ENCODE data around the gene KDM4B. TPM values are rescaled to one million over a fixed set of nuclear protein-coding genes. Genes with fewer than 3 reads are reported as not detected.

Gene KDM4B
- total and polyA plus RNA-seq, 2 donors (not counting 1 experiment from before 2014, with no cell fraction given) = 75.5 to 205 TPM

- ChIA-PET POLR2A (interaction anchor here (0.6 kb wide), 1 partner anchor 10 kb away, joined by 11 read pairs; no protein-coding TSS in a partner anchor), CTCF (no interaction called here)
- Mint-ChIP-seq H3K27ac (no peak overlapping the region), H3K9me3 (ENCODE audit: insufficient read depth) (no peaks in the 10 kb centered on the region), H3K27me3 (peaks cover 5% of the 10 kb centered on the region), H3K4me3 (no peak overlapping the region), H3K4me1 (no peaks in the 10 kb centered on the region)
- H3K9me3 ChIP-seq (ENCODE audit: control extremely low read depth in 1 of 3, control insufficient read depth in 2 of 3, insufficient read depth in 1 of 3, low read length in 2 of 3) = peaks cover 0 to 7% (median 0%) of the 10 kb centered on the region in 3 donors
- H3K79me2 ChIP-seq (ENCODE audit: control insufficient read depth, insufficient read depth, low read length) = no peaks in the 10 kb centered on the region
- TF ChIP-seq, protein P1, sequence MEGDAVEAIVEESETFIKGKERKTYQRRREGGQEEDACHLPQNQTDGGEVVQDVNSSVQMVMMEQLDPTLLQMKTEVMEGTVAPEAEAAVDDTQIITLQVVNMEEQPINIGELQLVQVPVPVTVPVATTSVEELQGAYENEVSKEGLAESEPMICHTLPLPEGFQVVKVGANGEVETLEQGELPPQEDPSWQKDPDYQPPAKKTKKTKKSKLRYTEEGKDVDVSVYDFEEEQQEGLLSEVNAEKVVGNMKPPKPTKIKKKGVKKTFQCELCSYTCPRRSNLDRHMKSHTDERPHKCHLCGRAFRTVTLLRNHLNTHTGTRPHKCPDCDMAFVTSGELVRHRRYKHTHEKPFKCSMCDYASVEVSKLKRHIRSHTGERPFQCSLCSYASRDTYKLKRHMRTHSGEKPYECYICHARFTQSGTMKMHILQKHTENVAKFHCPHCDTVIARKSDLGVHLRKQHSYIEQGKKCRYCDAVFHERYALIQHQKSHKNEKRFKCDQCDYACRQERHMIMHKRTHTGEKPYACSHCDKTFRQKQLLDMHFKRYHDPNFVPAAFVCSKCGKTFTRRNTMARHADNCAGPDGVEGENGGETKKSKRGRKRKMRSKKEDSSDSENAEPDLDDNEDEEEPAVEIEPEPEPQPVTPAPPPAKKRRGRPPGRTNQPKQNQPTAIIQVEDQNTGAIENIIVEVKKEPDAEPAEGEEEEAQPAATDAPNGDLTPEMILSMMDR (IDR thresholded peaks at IDR 0.05) = no peak
- TF ChIP-seq EZH2 (IDR thresholded peaks at IDR 0.05; ENCODE audit: borderline replicate concordance, insufficient read depth, low read depth, low read length, poor library complexity, severe bottlenecking) = no peak
- no peaks in the 10 kb centered on the region for H3K27me3 ChIP-seq (replicated peaks in 1 of 4; ENCODE audit: control extremely low read depth in 1 of 4, control insufficient read depth in 3 of 4, insufficient read depth in 4 of 4, low read length in 3 of 4)
- no peaks in the 10 kb centered on the region for H3K4me1 ChIP-seq (ENCODE audit: control insufficient read depth in 2 of 2, insufficient read depth in 2 of 2, low read length in 2 of 2)
- ATAC-seq (ENCODE audit: low read depth) = no peak
- H3K9ac ChIP-seq (ENCODE audit: low read length) = no peak overlapping the region
- intact Hi-C loops (cut with micrococcal nuclease) = no loop called here
- DNase-seq = no peak
- H3K36me3 ChIP-seq (replicated peaks in 1 of 2; ENCODE audit: control extremely low read depth in 1 of 2, control insufficient read depth in 1 of 2, extremely low read depth in 1 of 2, insufficient read depth in 2 of 2, low read length in 1 of 2) = no peaks in the 10 kb centered on the region
- WGBS (ENCODE audit: insufficient coverage) = 88% methylated on average over 16 of the region's 16 CpGs
- no peaks in the 10 kb centered on the region for H4K20me1 ChIP-seq (ENCODE audit: control insufficient read depth, insufficient read depth, low read length, poor library complexity, severe bottlenecking)
- no peak overlapping the region for H3K4me2 ChIP-seq (replicated peaks; ENCODE audit: low read depth, low read length, poor library complexity, severe bottlenecking)
- H3K4me3 ChIP-seq (ENCODE audit: control extremely low read depth in 1 of 5, extremely low read depth in 1 of 5, insufficient read depth in 1 of 5, low read depth in 2 of 5, low read length in 4 of 5) = no peak overlapping the region
- H3K27ac ChIP-seq (ENCODE audit: low read length in 2 of 2) = no peak overlapping the region
- no peak overlapping the region for H2AFZ ChIP-seq (ENCODE audit: insufficient read depth, low read depth, low read length, poor library complexity, severe bottlenecking)
These were observed 210.3 kb downstream of the KDM4B start for GRCh38 chr19:5179256-5179655.

GRCh38 chr19:5181329-5181728, 212.4 kb downstream of the KDM4B start:
- no peaks in the 10 kb centered on the region for H3K27me3 ChIP-seq (replicated peaks in 1 of 4; ENCODE audit: control extremely low read depth in 1 of 4, control insufficient read depth in 3 of 4, insufficient read depth in 4 of 4, low read length in 3 of 4)
- H3K4me1 ChIP-seq (ENCODE audit: control insufficient read depth in 2 of 2, insufficient read depth in 2 of 2, low read length in 2 of 2) = no peaks in the 10 kb centered on the region
- H2AFZ ChIP-seq (ENCODE audit: insufficient read depth, low read depth, low read length, poor library complexity, severe bottlenecking) = no peak overlapping the region
- H3K4me1 Mint-ChIP-seq = no peaks in the 10 kb centered on the region
- intact Hi-C loops (cut with micrococcal nuclease) = no loop called here
- H3K27ac ChIP-seq (ENCODE audit: low read length in 2 of 2) = no peak overlapping the region
- H3K4me3 Mint-ChIP-seq = no peak overlapping the region
- ChIA-PET CTCF (no interaction called here), POLR2A (no interaction called here)
- ATAC-seq (ENCODE audit: low read depth) (no peak), DNase-seq (no peak)
- no peaks in the 10 kb centered on the region for H3K36me3 ChIP-seq (replicated peaks in 1 of 2; ENCODE audit: control extremely low read depth in 1 of 2, control insufficient read depth in 1 of 2, extremely low read depth in 1 of 2, insufficient read depth in 2 of 2, low read length in 1 of 2)
- no peak overlapping the region for H3K9ac ChIP-seq (ENCODE audit: low read length)
- WGBS (ENCODE audit: insufficient coverage) = no CpG with 5 or more reads among the region's 2 CpGs
- no peaks in the 10 kb centered on the region for H4K20me1 ChIP-seq (ENCODE audit: control insufficient read depth, insufficient read depth, low read length, poor library complexity, severe bottlenecking)
- no peak overlapping the region for H3K27ac Mint-ChIP-seq
- H3K9me3 Mint-ChIP-seq (ENCODE audit: insufficient read depth) = no peaks in the 10 kb centered on the region
- no peaks in the 10 kb centered on the region for H3K9me3 ChIP-seq (ENCODE audit: control extremely low read depth in 1 of 3, control insufficient read depth in 2 of 3, insufficient read depth in 1 of 3, low read length in 2 of 3)
- H3K4me2 ChIP-seq (replicated peaks; ENCODE audit: low read depth, low read length, poor library complexity, severe bottlenecking) = no peak overlapping the region
- H3K27me3 Mint-ChIP-seq = peaks cover 8% of the 10 kb centered on the region
- H3K79me2 ChIP-seq (ENCODE audit: control insufficient read depth, insufficient read depth, low read length) = no peaks in the 10 kb centered on the region
- no peak overlapping the region for H3K4me3 ChIP-seq (ENCODE audit: control extremely low read depth in 1 of 5, extremely low read depth in 1 of 5, insufficient read depth in 1 of 5, low read depth in 2 of 5, low read length in 4 of 5)
- TF ChIP-seq EZH2 (IDR thresholded peaks at IDR 0.05; ENCODE audit: borderline replicate concordance, insufficient read depth, low read depth, low read length, poor library complexity, severe bottlenecking) = no peak
- TF ChIP-seq, protein P1 (IDR thresholded peaks at IDR 0.05) = no peak

All from B cell (primary cell).